Activated naive CD8-positive, alpha-beta T cell treated with anti-CD3 and anti-CD28 coated beads for 36 hours (primary cell): ENCODE data around the gene UVSSA. TPM values are rescaled to one million over a fixed set of nuclear protein-coding genes. Genes with fewer than 3 reads are reported as not detected.

Experiments
- DNase-seq: peaks from one replicate; pipeline ENCODE4 v3.0.0; 2021
- H3K27ac Mint-ChIP-seq: one replicate; pipeline ENCODE4 v1.8.0; 2022; ENCODE audit warnings: mild to moderate bottlenecking, moderate library complexity, mixed read lengths
- H3K27me3 Mint-ChIP-seq: one replicate; pipeline ENCODE4 v1.8.0; 2022; ENCODE audit warnings: mild to moderate bottlenecking, mixed read lengths
- H3K36me3 Mint-ChIP-seq: one replicate; pipeline ENCODE4 v1.8.0; 2021; ENCODE audit warnings: mild to moderate bottlenecking, mixed read lengths
- H3K4me1 Mint-ChIP-seq: one replicate; pipeline ENCODE4 v1.8.0; 2021; ENCODE audit warnings: mixed read lengths
- H3K4me3 Mint-ChIP-seq: one replicate; pipeline ENCODE4 v1.8.0; 2022; ENCODE audit warnings: mild to moderate bottlenecking, moderate library complexity, mixed read lengths
- H3K9me3 Mint-ChIP-seq: one replicate; pipeline ENCODE4 v1.8.0; 2022; ENCODE audit warnings: mixed read lengths
- total RNA-seq, 2 experiments: library from RNA; stranded (reverse); gene quantifications; one replicate each; pipeline ENCODE4 v1.2.3, GENCODE V29; 2021

Gene UVSSA
- total RNA-seq, 2 experiments from 2014 or later = 13.2 to 14.1 TPM

- no peak for DNase-seq
- H3K36me3 Mint-ChIP-seq = peaks cover 1% of the 10 kb centered on the region
Measured at GRCh38 chr4:1358421-1359143, 11.6 kb downstream of the UVSSA start.

GRCh38 chr4:1359144-1359501 is 12.1 kb downstream of the UVSSA start:
- no peak for DNase-seq
- Mint-ChIP-seq H3K4me1 (peaks cover 2% of the 10 kb centered on the region), H3K9me3 (no peaks in the 10 kb centered on the region), H3K4me3 (no peak overlapping the region), H3K36me3 (peaks cover 1% of the 10 kb centered on the region), H3K27me3 (no peaks in the 10 kb centered on the region), H3K27ac (no peak overlapping the region)

More at GRCh38 chr4:1358421-1359143, 11.6 kb downstream of the UVSSA start:
- H3K27ac Mint-ChIP-seq = no peak overlapping the region
- no peak overlapping the region for H3K4me3 Mint-ChIP-seq
- no peaks in the 10 kb centered on the region for H3K9me3 Mint-ChIP-seq
- H3K27me3 Mint-ChIP-seq = no peaks in the 10 kb centered on the region
- H3K4me1 Mint-ChIP-seq = peaks cover 2% of the 10 kb centered on the region

GRCh38 chr4:1359976-1360375 is 13.0 kb downstream of the UVSSA start:
- peaks cover 2% of the 10 kb centered on the region for H3K4me1 Mint-ChIP-seq
- H3K9me3 Mint-ChIP-seq = no peaks in the 10 kb centered on the region
- H3K4me3 Mint-ChIP-seq = no peak overlapping the region
- H3K27me3 Mint-ChIP-seq = no peaks in the 10 kb centered on the region
- no peak for DNase-seq
- no peak overlapping the region for H3K27ac Mint-ChIP-seq
- peaks cover 1% of the 10 kb centered on the region for H3K36me3 Mint-ChIP-seq

- Mint-ChIP-seq H3K9me3 (no peaks in the 10 kb centered on the region), H3K27me3 (no peaks in the 10 kb centered on the region), H3K4me3 (no peak overlapping the region), H3K4me1 (peaks cover 2% of the 10 kb centered on the region), H3K27ac (no peak overlapping the region), H3K36me3 (peaks cover 1% of the 10 kb centered on the region)
- DNase-seq = no peak
Measured at GRCh38 chr4:1360423-1361283, 13.6 kb downstream of the UVSSA start.

GRCh38 chr4:1361431-1361830 is 14.4 kb downstream of the UVSSA start:
- Mint-ChIP-seq H3K4me3 (no peak overlapping the region), H3K27ac (no peak overlapping the region), H3K36me3 (peaks cover 1% of the 10 kb centered on the region)

GRCh38 chr4:1362046-1362445 is 15.0 kb downstream of the UVSSA start:
- H3K27me3 Mint-ChIP-seq = no peaks in the 10 kb centered on the region
- DNase-seq = no peak
- no peak overlapping the region for H3K4me3 Mint-ChIP-seq
- no peak overlapping the region for H3K27ac Mint-ChIP-seq
- no peaks in the 10 kb centered on the region for H3K9me3 Mint-ChIP-seq
- peaks cover 1% of the 10 kb centered on the region for H3K36me3 Mint-ChIP-seq
- H3K4me1 Mint-ChIP-seq = peaks cover 2% of the 10 kb centered on the region

More at GRCh38 chr4:1361431-1361830, 14.4 kb downstream of the UVSSA start:
- no peaks in the 10 kb centered on the region for H3K27me3 Mint-ChIP-seq
- no peaks in the 10 kb centered on the region for H3K9me3 Mint-ChIP-seq
- DNase-seq = no peak
- H3K4me1 Mint-ChIP-seq = peaks cover 2% of the 10 kb centered on the region

GRCh38 chr4:1362521-1362920 is 15.5 kb downstream of the UVSSA start:
- DNase-seq = no peak
- no peak overlapping the region for H3K27ac Mint-ChIP-seq
- H3K4me3 Mint-ChIP-seq = no peak overlapping the region
- no peaks in the 10 kb centered on the region for H3K9me3 Mint-ChIP-seq
- peaks cover 1% of the 10 kb centered on the region for H3K36me3 Mint-ChIP-seq
- peaks cover 2% of the 10 kb centered on the region for H3K4me1 Mint-ChIP-seq
- H3K27me3 Mint-ChIP-seq = no peaks in the 10 kb centered on the region

GRCh38 chr4:1363513-1363912 is 16.5 kb downstream of the UVSSA start:
- Mint-ChIP-seq H3K27ac (no peak overlapping the region), H3K9me3 (no peaks in the 10 kb centered on the region), H3K36me3 (peaks cover 1% of the 10 kb centered on the region), H3K27me3 (no peaks in the 10 kb centered on the region), H3K4me3 (no peak overlapping the region), H3K4me1 (peaks cover 2% of the 10 kb centered on the region)
- no peak for DNase-seq

GRCh38 chr4:1364217-1364616 is 17.2 kb downstream of the UVSSA start:
- no peaks in the 10 kb centered on the region for H3K27me3 Mint-ChIP-seq
- no peak overlapping the region for H3K4me3 Mint-ChIP-seq
- H3K9me3 Mint-ChIP-seq = no peaks in the 10 kb centered on the region
- DNase-seq = no peak
- H3K27ac Mint-ChIP-seq = no peak overlapping the region
- H3K4me1 Mint-ChIP-seq = peaks cover 2% of the 10 kb centered on the region
- H3K36me3 Mint-ChIP-seq = peaks cover 1% of the 10 kb centered on the region

GRCh38 chr4:1364748-1365147 is 17.7 kb downstream of the UVSSA start:
- Mint-ChIP-seq H3K4me3 (no peak overlapping the region), H3K4me1 (no peaks in the 10 kb centered on the region), H3K36me3 (no peaks in the 10 kb centered on the region), H3K9me3 (no peaks in the 10 kb centered on the region), H3K27ac (no peak overlapping the region), H3K27me3 (no peaks in the 10 kb centered on the region)
- no peak for DNase-seq

GRCh38 chr4:1365271-1366178 is 18.5 kb downstream of the UVSSA start:
- Mint-ChIP-seq H3K9me3 (no peaks in the 10 kb centered on the region), H3K4me1 (no peaks in the 10 kb centered on the region), H3K4me3 (no peak overlapping the region), H3K27me3 (no peaks in the 10 kb centered on the region), H3K27ac (peak overlapping the region; percentile 76), H3K36me3 (no peaks in the 10 kb centered on the region)
- no peak for DNase-seq

- no peak for DNase-seq
- no peak overlapping the region for H3K4me3 Mint-ChIP-seq
Measured at GRCh38 chr4:1366371-1367229, 19.6 kb downstream of the UVSSA start.

GRCh38 chr4:1367230-1367935 is 20.4 kb downstream of the UVSSA start:
- no peaks in the 10 kb centered on the region for H3K36me3 Mint-ChIP-seq
- no peaks in the 10 kb centered on the region for H3K27me3 Mint-ChIP-seq
- no peaks in the 10 kb centered on the region for H3K9me3 Mint-ChIP-seq
- no peak overlapping the region for H3K4me3 Mint-ChIP-seq
- DNase-seq = no peak
- H3K4me1 Mint-ChIP-seq = no peaks in the 10 kb centered on the region
- H3K27ac Mint-ChIP-seq = no peak overlapping the region

More at GRCh38 chr4:1366371-1367229, 19.6 kb downstream of the UVSSA start:
- Mint-ChIP-seq H3K27ac (no peak overlapping the region), H3K4me1 (no peaks in the 10 kb centered on the region), H3K36me3 (no peaks in the 10 kb centered on the region), H3K9me3 (no peaks in the 10 kb centered on the region), H3K27me3 (no peaks in the 10 kb centered on the region)

GRCh38 chr4:1367936-1368289 is 20.9 kb downstream of the UVSSA start:
- DNase-seq = no peak
- no peaks in the 10 kb centered on the region for H3K27me3 Mint-ChIP-seq
- H3K4me1 Mint-ChIP-seq = no peaks in the 10 kb centered on the region
- H3K9me3 Mint-ChIP-seq = no peaks in the 10 kb centered on the region
- peaks cover 2% of the 10 kb centered on the region for H3K36me3 Mint-ChIP-seq
- no peak overlapping the region for H3K4me3 Mint-ChIP-seq
- H3K27ac Mint-ChIP-seq = no peak overlapping the region
